ENCODE measurements around the gene TEC.
"Not testable (repeated sequence)": the region's sequence is repeated elsewhere in the genome, so short reads cannot be mapped to it uniquely, and the experiment has no call there.

TEC gene

GRCh38 chr4:48237996-48238645, 31.5 kb downstream of the TEC start:
- DNase-seq = no peak

- DNase-seq = no peak
These were observed 34.6 kb downstream of the TEC start for GRCh38 chr4:48235050-48235449.

- no peak for DNase-seq
These were observed 35.1 kb downstream of the TEC start for GRCh38 chr4:48234575-48234974.

DNA sequence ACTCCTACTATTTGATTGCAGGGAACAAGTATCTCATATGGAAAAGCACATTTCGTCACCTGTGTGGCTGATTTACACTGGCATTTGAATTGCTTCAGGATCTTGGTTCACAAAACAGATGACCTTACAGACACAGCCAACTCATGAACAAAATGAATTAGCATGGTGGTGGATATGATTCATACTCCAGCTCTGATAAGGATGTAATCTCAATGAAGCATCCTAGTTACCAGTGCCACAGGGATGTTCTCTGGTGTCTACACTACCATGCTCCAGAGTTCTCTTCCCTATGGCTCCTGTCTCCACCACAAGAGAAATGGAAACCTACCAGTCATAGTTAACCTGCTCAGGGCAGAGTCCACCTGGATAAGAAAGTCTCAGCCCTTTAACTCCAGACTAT, 40.7 kb downstream of the TEC start:
- no peak for DNase-seq

DNA sequence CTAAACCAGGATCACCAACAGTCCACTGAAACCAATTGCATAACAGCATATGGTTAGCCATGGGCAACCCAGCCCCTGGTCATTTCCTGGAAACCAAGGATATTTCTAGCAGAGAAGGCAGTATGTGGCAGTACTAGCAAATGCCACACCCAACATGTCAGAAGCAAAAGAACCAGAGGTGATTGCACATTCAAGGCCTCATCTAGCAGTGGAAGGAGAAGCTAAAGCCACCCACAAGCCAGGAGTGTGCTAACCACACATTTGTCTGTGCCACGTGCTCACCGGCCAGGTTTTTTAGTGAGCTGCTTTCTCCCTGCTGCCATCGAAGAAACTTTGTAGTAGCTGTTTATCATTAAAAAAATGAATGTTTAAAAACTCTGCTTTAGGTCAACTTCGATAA, 42.0 kb downstream of the TEC start:
- DNase-seq = no peak

GRCh38 chr4:48226199-48226598, 43.4 kb downstream of the TEC start:
- DNase-seq = no peak

DNA sequence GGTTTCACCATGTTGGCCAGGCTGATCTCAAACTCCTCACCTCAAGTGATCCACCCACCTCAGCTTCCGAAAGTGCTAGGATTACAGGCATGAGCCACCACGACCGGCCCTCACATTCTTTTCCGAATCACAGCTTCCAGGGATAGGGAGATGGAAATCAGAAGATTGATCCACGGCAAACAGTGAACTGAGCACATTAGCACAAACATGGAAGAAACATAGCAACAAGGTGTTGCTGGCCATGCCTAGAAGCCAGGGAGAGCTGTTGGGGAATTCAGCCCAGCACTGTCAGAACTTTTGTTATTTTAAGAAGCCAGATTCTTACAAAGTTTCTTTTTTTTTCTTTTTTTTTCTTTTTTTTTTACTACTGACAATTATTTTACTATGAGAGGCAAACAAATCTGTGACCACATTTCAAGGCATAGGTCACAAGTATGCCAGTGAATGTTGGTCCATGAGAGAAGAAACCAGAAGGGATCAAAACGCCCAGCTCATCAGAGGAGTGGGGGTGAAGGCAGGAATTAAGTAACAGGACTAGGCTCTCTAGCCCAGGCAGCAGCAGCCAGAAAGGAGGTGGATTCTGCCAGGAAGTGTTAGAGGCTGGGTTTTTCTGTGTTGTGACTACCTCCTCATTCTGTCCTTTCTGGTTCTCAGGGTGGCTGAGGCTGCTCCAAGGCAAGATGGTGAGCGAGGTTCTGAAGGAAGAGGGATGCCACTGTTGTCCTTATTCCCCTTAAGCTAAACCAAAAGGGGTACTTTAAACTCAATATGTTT, 44.1 kb downstream of the TEC start:
- no peak for DNase-seq

GRCh38 chr4:48224606-48225005, 45.0 kb downstream of the TEC start:
- no peak for DNase-seq

GRCh38 chr4:48223633-48224295, 45.9 kb downstream of the TEC start:
- no peak for DNase-seq

GRCh38 chr4:48222491-48222890, 47.1 kb downstream of the TEC start:
- DNase-seq = no peak

DNA sequence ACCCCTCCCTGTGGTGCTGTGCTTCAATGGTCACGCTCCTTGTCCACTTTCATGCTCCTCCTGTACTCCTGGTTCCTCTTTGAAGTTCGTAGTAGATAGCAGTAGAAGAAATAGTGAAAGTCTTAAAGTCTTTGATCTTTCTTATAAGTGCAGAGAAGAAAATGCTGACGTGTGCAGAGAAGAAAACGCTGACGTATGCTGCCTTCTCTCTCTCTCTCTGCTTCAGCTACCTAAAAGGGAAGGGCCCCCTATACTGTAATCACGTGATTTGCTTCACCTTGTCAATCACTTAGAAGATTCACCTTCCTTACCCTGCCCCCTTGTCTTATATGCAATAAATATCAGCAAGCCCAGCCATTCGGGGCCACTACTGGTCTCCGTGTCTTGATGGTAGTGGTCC, 50.2 kb downstream of the TEC start:
- DNase-seq = not testable (repeated sequence)

GRCh38 chr4:48216563-48216962, 53.1 kb downstream of the TEC start:
- DNase-seq = no peak

DNA sequence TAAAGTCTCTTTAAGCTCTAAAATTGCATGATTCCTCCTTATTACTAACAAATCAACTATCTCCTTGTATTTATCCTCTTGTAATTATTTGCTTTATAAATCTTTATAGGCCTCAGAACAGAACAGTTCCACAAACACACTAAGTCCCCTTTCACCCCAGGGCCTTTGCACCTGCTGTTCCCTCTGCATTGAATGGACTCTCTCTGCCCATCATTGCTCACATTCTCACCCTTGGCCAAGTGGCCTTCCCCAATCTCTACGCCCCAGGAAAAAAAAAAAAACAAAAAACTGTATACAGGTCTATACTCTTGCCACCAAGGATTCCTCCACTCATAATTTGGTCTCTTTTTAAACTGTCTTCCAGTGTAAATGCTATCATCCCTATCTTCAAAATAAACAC, 53.7 kb downstream of the TEC start:
- no peak for DNase-seq

DNA sequence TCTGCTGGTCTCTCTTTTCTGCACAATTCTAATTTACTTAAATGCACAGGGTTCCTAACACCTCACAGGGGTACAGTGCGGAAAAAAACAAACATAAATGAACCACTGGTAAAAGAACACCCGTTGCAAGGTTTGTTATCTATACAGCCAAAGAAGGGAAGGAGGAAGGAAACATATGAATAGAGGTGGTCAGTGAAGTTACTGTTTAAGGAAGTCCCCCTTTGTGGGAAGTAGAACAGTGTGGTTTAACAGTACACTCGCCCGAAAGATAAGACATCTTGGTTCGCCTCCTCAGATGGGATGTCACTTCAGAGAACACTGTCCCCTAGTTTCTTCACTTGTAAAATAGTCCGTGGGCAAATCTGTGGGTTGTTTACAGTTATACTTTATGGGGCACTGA, 57.5 kb downstream of the TEC start:
- no peak for DNase-seq

DNA sequence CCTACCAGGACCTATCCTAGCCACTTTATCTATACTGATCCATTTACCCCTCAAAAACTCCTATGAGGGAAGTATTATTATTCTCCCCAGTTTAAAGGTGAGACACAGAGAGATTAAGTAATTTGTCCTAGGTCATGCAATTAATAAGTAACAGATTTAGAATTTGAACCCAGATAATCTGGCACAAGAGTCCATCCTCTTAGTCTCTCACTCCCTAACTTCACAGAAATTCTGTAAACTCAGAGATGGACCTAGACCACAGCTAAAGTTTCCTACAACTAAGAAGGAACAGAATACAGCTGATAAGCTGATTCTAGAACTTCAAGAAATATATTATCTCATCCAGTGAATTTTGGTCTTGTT, 58.7 kb downstream of the TEC start:
- DNase-seq = no peak

- no peak for DNase-seq
These were observed 64.0 kb downstream of the TEC start for GRCh38 chr4:48205626-48206025.

GRCh38 chr4:48205107-48205506, 64.5 kb downstream of the TEC start:
- no peak for DNase-seq

- DNase-seq = no peak
These were observed 65.8 kb downstream of the TEC start for GRCh38 chr4:48203819-48204218.

DNA sequence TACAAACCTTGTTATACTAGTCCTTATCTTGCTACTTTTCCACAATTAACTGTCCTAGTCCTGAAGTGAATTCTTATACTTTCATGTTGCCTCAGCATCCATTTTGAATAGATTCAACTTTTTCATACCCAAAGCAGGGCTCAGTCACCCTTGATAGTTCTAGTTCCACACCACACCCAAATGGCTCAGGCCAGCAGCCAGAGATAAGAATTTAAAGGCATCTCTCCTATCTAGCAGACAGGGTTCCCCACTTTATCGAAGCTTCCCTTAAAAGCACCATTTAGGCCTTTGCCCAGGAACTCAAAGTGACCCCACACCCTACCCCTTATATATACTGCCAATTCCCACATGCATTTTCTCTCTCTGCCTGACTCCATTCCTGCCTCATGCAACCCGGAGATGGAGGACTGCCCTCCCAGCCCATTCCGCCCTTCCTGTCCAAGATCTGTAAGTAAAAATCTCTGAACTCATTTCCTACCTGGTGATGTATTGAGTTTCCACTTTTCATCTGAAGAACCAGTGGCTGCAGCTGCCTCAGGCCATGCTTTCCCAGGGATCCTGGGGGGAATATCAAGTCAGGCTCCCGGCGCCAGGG, 71.9 kb downstream of the TEC start:
- no peak for DNase-seq

DNA sequence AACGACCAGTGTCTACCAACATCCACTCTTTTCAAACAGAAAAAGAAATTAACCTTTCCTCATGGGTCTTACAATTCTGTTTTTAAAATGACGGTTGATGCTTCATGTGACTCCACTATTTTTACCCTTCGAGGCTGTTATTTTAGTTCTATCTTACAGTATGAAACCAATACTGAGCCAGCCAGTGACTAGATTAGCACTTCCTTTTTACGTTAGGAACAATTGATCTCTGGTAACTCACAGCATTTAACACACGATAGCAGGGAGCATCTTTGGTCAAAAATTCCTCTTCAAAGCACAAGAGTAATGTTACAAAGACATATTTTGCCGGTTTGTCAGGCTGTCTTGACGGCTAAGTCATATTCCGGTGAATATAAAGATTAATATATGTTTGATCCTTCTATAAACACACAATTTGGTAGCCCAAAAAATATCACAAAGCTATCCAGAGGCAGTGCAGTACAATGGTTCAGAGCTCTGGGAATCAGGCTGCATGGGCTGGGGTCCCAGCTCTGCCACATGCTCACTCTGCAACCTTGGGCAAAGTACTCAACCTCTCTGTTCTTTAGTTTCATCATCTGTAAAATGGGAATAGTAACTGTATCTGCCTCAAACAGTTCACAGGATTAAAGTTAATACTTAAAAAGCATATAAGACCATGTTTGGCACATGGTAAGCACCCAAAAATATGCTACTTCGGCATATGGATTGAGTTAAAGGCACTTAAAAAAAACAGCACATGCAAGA, 72.7 kb downstream of the TEC start:
- DNase-seq = no peak

GRCh38 chr4:48195853-48196252, 73.8 kb downstream of the TEC start:
- DNase-seq = no peak

- DNase-seq = no peak
These were observed 74.3 kb downstream of the TEC start for GRCh38 chr4:48195374-48195773.

DNA sequence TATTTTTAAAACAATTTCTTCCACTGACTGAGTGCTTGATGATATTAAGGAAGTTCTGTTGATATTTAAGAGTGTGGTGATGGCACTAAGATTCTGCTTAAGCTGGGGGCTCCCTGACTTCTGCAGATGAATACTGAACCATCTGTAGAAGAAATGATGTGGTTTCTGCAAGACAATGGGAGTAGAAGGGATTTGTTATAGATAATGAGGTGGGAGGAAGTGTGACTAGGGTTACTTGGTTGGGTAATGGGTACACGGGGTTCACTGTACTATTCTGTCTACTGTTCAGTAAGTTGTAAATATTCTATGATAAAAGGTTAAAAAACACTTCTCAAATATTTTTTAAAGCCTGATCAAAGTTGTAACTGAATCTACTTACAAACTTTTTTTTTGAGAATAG, 74.7 kb downstream of the TEC start:
- no peak for DNase-seq

All from stimulated activated CD4-positive, alpha-beta T cell treated with anti-CD3 and anti-CD28 coated beads, Interleukin-15, amount 100 ng/mL, for 24 hours (primary cell).